BE2C (cell line): ENCODE data around the gene CALM3.

ENCODE experiments used
- DNase-seq: peaks from one replicate; pipeline ENCODE4 v3.0.0-alpha.2; 2020
- H3K27me3 ChIP-seq: fragments of 250-450 bp; sonication (Bioruptor Pico); 2 replicates; pipeline ENCODE4 v1.5.1; 2020; ENCODE audit warnings: mild to moderate bottlenecking
- H3K36me3 ChIP-seq: fragments of 250-450 bp; sonication (Bioruptor Pico); 2 replicates; pipeline ENCODE4 v1.5.1; 2020; ENCODE audit warnings: mild to moderate bottlenecking
- H3K4me1 ChIP-seq: fragments of 250-450 bp; sonication (Bioruptor Pico); 2 replicates; pipeline ENCODE4 v1.5.1; 2020
- H3K4me3 ChIP-seq: 2 replicates; pipeline ENCODE4 v1.5.1; 2011; ENCODE audit warnings: low read depth, low read length
- H3K9me3 ChIP-seq: fragments of 250-450 bp; sonication (Bioruptor Pico); 2 replicates; pipeline ENCODE4 v1.5.1; 2020
- TF ChIP-seq, protein P1 (sequence below): IDR thresholded peaks from 2 replicates; pipeline ENCODE4 v1.5.1; 2012; ENCODE audit warnings: mild to moderate bottlenecking, low read depth, low read length

The CALM3 gene

DNA sequence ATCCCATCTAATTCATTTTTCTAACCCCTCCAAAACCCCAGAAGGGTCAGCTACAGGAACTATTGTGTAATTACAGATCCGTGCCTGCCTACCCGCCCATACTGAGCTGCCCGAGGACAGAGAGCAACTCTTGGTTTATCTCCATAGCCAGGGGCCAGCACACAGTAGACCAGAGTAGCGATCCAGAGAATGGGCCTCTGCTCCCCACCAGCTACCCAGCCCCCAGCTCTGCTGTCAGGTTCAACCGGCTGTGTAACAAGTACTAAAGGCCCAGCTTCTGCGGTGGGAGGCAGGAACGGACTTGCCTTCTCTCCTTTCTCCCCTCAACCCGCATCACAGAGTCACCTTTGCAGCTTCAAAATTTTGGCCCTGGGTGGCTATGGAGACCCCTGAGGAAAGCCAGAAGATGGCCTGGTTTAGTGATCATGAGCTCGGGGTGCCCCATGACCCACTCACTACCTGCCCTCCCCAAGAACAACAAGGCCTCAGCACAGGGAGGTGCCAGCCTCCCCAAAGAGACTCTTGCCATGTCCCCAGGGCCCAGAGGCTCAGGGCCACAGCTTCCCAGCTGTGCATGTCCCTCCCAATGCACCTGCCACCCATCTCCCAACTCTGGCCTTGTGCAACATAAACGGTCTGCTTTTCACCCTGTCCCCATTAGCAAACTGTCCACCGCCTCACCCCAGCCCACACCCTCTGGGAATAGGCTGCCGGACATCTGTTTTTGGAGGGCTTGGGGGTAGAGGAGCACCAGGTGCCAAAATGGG lies 5.7 kb downstream of the CALM3 start:
- no peaks in the 10 kb centered on the region for H3K9me3 ChIP-seq
- H3K4me1 ChIP-seq = no peaks in the 10 kb centered on the region; the same call in 1 of the 2 replicates
- peaks cover 55% of the 10 kb centered on the region for H3K36me3 ChIP-seq
- no peak for DNase-seq
- no peak overlapping the region for H3K4me3 ChIP-seq
- TF ChIP-seq, protein P1, sequence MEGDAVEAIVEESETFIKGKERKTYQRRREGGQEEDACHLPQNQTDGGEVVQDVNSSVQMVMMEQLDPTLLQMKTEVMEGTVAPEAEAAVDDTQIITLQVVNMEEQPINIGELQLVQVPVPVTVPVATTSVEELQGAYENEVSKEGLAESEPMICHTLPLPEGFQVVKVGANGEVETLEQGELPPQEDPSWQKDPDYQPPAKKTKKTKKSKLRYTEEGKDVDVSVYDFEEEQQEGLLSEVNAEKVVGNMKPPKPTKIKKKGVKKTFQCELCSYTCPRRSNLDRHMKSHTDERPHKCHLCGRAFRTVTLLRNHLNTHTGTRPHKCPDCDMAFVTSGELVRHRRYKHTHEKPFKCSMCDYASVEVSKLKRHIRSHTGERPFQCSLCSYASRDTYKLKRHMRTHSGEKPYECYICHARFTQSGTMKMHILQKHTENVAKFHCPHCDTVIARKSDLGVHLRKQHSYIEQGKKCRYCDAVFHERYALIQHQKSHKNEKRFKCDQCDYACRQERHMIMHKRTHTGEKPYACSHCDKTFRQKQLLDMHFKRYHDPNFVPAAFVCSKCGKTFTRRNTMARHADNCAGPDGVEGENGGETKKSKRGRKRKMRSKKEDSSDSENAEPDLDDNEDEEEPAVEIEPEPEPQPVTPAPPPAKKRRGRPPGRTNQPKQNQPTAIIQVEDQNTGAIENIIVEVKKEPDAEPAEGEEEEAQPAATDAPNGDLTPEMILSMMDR = no peak
- no peaks in the 10 kb centered on the region for H3K27me3 ChIP-seq

- no peaks in the 10 kb centered on the region for H3K9me3 ChIP-seq
- H3K36me3 ChIP-seq = peaks cover 55% of the 10 kb centered on the region
- TF ChIP-seq, protein P1 = no peak
- H3K4me1 ChIP-seq = no peaks in the 10 kb centered on the region; the same call in 1 of the 2 replicates
- no peak overlapping the region for H3K4me3 ChIP-seq
- DNase-seq = no peak
- H3K27me3 ChIP-seq = no peaks in the 10 kb centered on the region
These were observed 6.3 kb downstream of the CALM3 start for GRCh38 chr19:46607448-46607841.

GRCh38 chr19:46608178-46608577 lies 7.0 kb downstream of the CALM3 start:
- H3K36me3 ChIP-seq = peaks cover 55% of the 10 kb centered on the region
- no peaks in the 10 kb centered on the region; the same call in 1 of the 2 replicates for H3K4me1 ChIP-seq
- TF ChIP-seq, protein P1 = no peak
- H3K4me3 ChIP-seq = no peak overlapping the region
- DNase-seq = no peak
- no peaks in the 10 kb centered on the region for H3K27me3 ChIP-seq
- no peaks in the 10 kb centered on the region for H3K9me3 ChIP-seq

DNA sequence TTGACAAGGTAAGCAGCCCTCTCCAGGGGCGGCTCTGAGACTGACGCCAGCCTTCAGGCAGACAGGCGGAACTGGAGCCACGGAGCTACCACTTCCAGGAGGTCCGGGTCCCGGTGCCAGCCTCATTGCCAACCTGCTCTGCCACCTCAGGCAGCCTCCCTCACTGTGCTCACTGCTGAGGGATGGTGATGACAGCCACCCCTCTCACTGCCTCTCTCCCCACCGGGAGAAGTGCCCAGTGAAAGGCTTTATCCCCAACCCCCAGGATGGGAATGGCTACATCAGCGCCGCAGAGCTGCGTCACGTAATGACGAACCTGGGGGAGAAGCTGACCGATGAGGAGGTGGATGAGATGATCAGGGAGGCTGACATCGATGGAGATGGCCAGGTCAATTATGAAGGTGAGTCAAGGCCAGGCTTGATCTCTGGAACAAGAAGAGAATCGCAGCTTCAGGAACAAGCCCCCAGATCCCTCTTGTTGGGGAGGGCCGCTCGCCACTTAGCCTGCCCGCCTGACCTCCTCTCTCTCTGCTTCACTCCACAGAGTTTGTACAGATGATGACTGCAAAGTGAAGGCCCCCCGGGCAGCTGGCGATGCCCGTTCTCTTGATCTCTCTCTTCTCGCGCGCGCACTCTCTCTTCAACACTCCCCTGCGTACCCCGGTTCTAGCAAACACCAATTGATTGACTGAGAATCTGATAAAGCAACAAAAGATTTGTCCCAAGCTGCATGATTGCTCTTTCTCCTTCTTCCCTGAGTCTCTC lies 7.6 kb downstream of the CALM3 start:
- TF ChIP-seq, protein P1 = no peak
- Histone ChIP-seq H3K4me1 (no peaks in the 10 kb centered on the region), H3K4me3 (no peak overlapping the region), H3K36me3 (peaks cover 55% of the 10 kb centered on the region), H3K9me3 (no peaks in the 10 kb centered on the region), H3K27me3 (no peaks in the 10 kb centered on the region)
- DNase-seq = no peak

GRCh38 chr19:46609511-46610412 lies 8.6 kb downstream of the CALM3 start:
- no peak for DNase-seq
- TF ChIP-seq, protein P1 = no peak
- H3K27me3 ChIP-seq = no peaks in the 10 kb centered on the region

More at GRCh38 chr19:46609511-46610412, 8.6 kb downstream of the CALM3 start:
- H3K4me1 ChIP-seq = no peaks in the 10 kb centered on the region
- peaks cover 55% of the 10 kb centered on the region for H3K36me3 ChIP-seq
- no peak overlapping the region for H3K4me3 ChIP-seq
- no peaks in the 10 kb centered on the region for H3K9me3 ChIP-seq
